WTC11 (cell line): ENCODE results near the gene RAP2B.

Experiments used
- ZNF416 ChIP-seq: fragments of 250-450 bp; sonication (Bioruptor Pico); IDR thresholded peaks from 2 replicates; pipeline ENCODE4 v1.9.0; 2021; ENCODE audit warnings: mild to moderate bottlenecking, inconsistent platforms
- ZNF512 ChIP-seq: sonication (generic); formaldehyde crosslinking; IDR thresholded peaks from 2 replicates; pipeline ENCODE4 v1.8.1; 2022; ENCODE audit warnings: missing genetic modification reagents, borderline replicate concordance

GRCh38 chr3:153190923-153191322 is 28.9 kb downstream of the RAP2B start:
- TF ChIP-seq ZNF416 (CRISPR knock-in tag) (no peak), ZNF512 (CRISPR knock-in tag) (no peak)
